ENCODE data around the gene RGS9BP. TPM values are rescaled to one million over a fixed set of nuclear protein-coding genes. Genes with fewer than 3 reads are reported as not detected.

RGS9BP gene
- total and polyA plus RNA-seq, 2 of the 13 experiments (the other 11 are each of a cell fraction or from before 2014, with no cell fraction given), result 0.01 TPM; not detected in 1

DNA sequence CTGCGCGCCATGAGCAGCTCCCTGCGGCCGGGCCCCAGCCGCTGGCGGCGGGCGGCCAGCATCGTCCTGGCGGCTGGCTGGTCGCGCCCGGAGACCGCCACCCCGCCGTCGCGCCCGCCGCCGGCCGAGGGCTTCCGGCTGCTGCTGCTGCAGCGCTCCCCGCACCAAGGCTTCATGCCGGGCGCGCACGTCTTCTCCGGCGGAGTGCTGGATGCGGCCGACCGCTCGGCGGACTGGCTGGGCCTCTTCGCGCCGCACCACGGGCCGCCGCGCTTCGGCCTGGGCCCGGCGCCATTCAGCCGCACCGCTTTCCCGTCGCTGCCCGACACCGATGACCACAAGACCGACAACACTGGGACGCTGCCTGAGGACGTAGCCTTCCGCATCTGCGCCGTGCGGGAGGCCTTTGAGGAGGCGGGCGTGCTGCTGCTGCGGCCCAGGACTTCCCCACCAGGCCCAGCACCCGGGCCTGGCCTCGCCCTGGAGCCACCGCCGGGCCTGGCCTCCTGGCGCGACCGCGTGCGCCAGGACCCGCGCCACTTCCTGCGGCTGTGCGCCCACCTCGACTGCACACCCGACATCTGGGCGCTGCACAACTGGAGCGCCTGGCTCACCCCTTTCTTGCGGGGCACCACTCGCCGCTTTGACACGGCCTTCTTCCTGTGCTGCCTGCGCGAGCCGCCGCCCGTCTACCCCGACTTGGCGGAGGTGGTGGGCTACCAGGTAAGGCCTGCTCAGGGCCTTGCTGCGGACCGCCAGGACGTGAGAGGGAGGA is 16.5 kb downstream of the RGS9BP start (continued):
- TF ChIP-seq, protein P1, sequence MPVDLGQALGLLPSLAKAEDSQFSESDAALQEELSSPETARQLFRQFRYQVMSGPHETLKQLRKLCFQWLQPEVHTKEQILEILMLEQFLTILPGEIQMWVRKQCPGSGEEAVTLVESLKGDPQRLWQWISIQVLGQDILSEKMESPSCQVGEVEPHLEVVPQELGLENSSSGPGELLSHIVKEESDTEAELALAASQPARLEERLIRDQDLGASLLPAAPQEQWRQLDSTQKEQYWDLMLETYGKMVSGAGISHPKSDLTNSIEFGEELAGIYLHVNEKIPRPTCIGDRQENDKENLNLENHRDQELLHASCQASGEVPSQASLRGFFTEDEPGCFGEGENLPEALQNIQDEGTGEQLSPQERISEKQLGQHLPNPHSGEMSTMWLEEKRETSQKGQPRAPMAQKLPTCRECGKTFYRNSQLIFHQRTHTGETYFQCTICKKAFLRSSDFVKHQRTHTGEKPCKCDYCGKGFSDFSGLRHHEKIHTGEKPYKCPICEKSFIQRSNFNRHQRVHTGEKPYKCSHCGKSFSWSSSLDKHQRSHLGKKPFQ (CRISPR knock-in tag; IDR thresholded peaks at IDR 0.05; ENCODE audit: insufficient replicate concordance), result no peak
- TF ChIP-seq, protein P2, sequence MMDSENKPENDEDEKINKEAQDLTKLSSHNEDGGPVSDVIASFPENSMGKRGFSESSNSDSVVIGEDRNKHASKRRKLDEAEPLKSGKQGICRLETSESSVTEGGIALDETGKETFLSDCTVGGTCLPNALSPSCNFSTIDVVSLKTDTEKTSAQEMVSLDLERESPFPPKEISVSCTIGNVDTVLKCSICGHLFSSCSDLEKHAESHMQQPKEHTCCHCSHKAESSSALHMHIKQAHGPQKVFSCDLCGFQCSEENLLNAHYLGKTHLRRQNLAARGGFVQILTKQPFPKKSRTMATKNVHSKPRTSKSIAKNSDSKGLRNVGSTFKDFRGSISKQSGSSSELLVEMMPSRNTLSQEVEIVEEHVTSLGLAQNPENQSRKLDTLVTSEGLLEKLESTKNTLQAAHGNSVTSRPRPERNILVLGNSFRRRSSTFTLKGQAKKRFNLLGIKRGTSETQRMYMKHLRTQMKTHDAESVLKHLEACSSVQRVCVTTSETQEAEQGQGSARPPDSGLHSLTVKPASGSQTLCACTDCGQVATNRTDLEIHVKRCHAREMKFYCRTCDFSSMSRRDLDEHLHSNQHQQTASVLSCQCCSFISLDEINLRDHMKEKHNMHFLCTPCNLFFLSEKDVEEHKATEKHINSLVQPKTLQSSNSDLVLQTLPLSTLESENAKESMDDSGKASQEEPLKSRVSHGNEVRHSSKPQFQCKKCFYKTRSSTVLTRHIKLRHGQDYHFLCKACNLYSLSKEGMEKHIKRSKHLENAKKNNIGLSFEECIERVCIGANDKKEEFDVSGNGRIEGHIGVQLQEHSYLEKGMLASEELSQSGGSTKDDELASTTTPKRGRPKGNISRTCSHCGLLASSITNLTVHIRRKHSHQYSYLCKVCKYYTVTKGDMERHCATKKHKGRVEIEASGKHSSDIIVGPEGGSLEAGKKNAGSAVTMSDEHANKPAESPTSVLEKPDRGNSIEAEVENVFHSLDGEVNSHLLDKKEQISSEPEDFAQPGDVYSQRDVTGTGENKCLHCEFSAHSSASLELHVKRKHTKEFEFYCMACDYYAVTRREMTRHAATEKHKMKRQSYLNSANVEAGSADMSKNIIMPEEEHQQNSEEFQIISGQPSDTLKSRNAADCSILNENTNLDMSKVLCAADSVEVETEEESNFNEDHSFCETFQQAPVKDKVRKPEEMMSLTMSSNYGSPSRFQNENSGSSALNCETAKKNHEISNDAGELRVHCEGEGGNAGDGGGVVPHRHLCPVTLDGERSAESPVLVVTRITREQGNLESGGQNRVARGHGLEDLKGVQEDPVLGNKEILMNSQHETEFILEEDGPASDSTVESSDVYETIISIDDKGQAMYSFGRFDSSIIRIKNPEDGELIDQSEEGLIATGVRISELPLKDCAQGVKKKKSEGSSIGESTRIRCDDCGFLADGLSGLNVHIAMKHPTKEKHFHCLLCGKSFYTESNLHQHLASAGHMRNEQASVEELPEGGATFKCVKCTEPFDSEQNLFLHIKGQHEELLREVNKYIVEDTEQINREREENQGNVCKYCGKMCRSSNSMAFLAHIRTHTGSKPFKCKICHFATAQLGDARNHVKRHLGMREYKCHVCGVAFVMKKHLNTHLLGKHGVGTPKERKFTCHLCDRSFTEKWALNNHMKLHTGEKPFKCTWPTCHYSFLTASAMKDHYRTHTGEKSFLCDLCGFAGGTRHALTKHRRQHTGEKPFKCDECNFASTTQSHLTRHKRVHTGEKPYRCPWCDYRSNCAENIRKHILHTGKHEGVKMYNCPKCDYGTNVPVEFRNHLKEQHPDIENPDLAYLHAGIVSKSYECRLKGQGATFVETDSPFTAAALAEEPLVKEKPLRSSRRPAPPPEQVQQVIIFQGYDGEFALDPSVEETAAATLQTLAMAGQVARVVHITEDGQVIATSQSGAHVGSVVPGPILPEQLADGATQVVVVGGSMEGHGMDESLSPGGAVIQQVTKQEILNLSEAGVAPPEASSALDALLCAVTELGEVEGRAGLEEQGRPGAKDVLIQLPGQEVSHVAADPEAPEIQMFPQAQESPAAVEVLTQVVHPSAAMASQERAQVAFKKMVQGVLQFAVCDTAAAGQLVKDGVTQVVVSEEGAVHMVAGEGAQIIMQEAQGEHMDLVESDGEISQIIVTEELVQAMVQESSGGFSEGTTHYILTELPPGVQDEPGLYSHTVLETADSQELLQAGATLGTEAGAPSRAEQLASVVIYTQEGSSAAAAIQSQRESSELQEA (CRISPR knock-in tag; IDR thresholded peaks at IDR 0.05; ENCODE audit: not compliant biosample characterization), result no peak
- TF ChIP-seq SMYD3 (CRISPR knock-in tag; IDR thresholded peaks at IDR 0.05), result no peak
- 0 out of 2 replicates have a peak, but pooled peaks have one; percentile 40 for TF ChIP-seq SALL2 (CRISPR knock-in tag; IDR thresholded peaks at IDR 0.05)
- TF ChIP-seq ZNF382 (CRISPR knock-in tag; IDR thresholded peaks at IDR 0.05; ENCODE audit: borderline replicate concordance), result no peak
- no peak for TF ChIP-seq ZNF317 (CRISPR knock-in tag; IDR thresholded peaks at IDR 0.05)
- TF ChIP-seq MED13 (CRISPR knock-in tag; IDR thresholded peaks at IDR 0.05), result no peak
- no peak for TF ChIP-seq FOSL2 (CRISPR knock-in tag; IDR thresholded peaks at IDR 0.05)
- no peak for TF ChIP-seq SSRP1 (CRISPR knock-in tag; IDR thresholded peaks at IDR 0.05)
- TF ChIP-seq, protein P3, sequence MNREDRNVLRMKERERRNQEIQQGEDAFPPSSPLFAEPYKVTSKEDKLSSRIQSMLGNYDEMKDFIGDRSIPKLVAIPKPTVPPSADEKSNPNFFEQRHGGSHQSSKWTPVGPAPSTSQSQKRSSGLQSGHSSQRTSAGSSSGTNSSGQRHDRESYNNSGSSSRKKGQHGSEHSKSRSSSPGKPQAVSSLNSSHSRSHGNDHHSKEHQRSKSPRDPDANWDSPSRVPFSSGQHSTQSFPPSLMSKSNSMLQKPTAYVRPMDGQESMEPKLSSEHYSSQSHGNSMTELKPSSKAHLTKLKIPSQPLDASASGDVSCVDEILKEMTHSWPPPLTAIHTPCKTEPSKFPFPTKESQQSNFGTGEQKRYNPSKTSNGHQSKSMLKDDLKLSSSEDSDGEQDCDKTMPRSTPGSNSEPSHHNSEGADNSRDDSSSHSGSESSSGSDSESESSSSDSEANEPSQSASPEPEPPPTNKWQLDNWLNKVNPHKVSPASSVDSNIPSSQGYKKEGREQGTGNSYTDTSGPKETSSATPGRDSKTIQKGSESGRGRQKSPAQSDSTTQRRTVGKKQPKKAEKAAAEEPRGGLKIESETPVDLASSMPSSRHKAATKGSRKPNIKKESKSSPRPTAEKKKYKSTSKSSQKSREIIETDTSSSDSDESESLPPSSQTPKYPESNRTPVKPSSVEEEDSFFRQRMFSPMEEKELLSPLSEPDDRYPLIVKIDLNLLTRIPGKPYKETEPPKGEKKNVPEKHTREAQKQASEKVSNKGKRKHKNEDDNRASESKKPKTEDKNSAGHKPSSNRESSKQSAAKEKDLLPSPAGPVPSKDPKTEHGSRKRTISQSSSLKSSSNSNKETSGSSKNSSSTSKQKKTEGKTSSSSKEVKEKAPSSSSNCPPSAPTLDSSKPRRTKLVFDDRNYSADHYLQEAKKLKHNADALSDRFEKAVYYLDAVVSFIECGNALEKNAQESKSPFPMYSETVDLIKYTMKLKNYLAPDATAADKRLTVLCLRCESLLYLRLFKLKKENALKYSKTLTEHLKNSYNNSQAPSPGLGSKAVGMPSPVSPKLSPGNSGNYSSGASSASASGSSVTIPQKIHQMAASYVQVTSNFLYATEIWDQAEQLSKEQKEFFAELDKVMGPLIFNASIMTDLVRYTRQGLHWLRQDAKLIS (CRISPR knock-in tag; IDR thresholded peaks at IDR 0.05), result no peak
- TF ChIP-seq, protein P4, sequence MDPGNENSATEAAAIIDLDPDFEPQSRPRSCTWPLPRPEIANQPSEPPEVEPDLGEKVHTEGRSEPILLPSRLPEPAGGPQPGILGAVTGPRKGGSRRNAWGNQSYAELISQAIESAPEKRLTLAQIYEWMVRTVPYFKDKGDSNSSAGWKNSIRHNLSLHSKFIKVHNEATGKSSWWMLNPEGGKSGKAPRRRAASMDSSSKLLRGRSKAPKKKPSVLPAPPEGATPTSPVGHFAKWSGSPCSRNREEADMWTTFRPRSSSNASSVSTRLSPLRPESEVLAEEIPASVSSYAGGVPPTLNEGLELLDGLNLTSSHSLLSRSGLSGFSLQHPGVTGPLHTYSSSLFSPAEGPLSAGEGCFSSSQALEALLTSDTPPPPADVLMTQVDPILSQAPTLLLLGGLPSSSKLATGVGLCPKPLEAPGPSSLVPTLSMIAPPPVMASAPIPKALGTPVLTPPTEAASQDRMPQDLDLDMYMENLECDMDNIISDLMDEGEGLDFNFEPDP (CRISPR knock-in tag; conservative IDR thresholded peaks at IDR 0.05), result no peak
- TF ChIP-seq ELF3 (CRISPR knock-in tag; IDR thresholded peaks at IDR 0.05), result no peak
- no peak for TF ChIP-seq MED8 (CRISPR knock-in tag; IDR thresholded peaks at IDR 0.05; ENCODE audit: insufficient replicate concordance)
- no peak for TF ChIP-seq NFRKB (IDR thresholded peaks at IDR 0.05)

All from HepG2 (cell line).